ENCODE measurements around the gene TNRC18. TPM values are rescaled to one million over a fixed set of nuclear protein-coding genes. Genes with fewer than 3 reads are reported as not detected.
"Not testable (repeated sequence)": the region's sequence is repeated elsewhere in the genome, so short reads cannot be mapped to it uniquely, and the experiment has no call there.

The TNRC18 gene
- polyA plus RNA-seq, 3 donors: 0.64 to 49.9 (median 0.70) TPM

GRCh38 chr7:5266191-5267028 is 157.2 kb downstream of the TNRC18 start:
- 80% methylated on average over 14 of the region's 20 CpGs for WGBS (ENCODE audit: insufficient coverage)
- H3K27me3 Mint-ChIP-seq (ENCODE audit: low read depth in 3 of 3): peaks cover 2 to 10% (median 10%) of the 10 kb centered on the region in 3 donors
- H3K36me3 Mint-ChIP-seq: no peaks in the 10 kb centered on the region
- H3K79me2 ChIP-seq (ENCODE audit: insufficient read depth, low read length): no peaks in the 10 kb centered on the region
- peaks cover 15% of the 10 kb centered on the region for H3K4me1 Mint-ChIP-seq
- no peak overlapping the region for H3K4me3 ChIP-seq (replicated peaks in 1 of 3; ENCODE audit: low read depth in 2 of 3, low read length in 3 of 3)
- H4K20me1 ChIP-seq (ENCODE audit: insufficient read depth, low read length): no peaks in the 10 kb centered on the region
- no peak overlapping the region for H3K27ac Mint-ChIP-seq
- H3K4me2 ChIP-seq (replicated peaks; ENCODE audit: extremely low read depth, low read length, poor library complexity, severe bottlenecking): no peak overlapping the region
- no peak for TF ChIP-seq CTCF (IDR thresholded peaks at IDR 0.05)
- H3K4me3 Mint-ChIP-seq: no peak overlapping the region
- intact Hi-C loops (cut with micrococcal nuclease): no loop called here
- no peaks in the 10 kb centered on the region for H3K27me3 ChIP-seq (ENCODE audit: control insufficient read depth in 2 of 2, insufficient read depth in 2 of 2, low read length in 2 of 2)
- no peak overlapping the region for H3K27ac ChIP-seq (ENCODE audit: low read depth in 1 of 2, low read length in 2 of 2)
- H2AFZ ChIP-seq (ENCODE audit: insufficient read depth, low read depth, low read length, poor library complexity, severe bottlenecking): no peak overlapping the region
- no peaks in the 10 kb centered on the region for H3K36me3 ChIP-seq (replicated peaks in 1 of 2; ENCODE audit: control insufficient read depth in 1 of 2, insufficient read depth in 2 of 2, low read length in 2 of 2)
- H3K9me3 ChIP-seq (replicated peaks in 1 of 2; ENCODE audit: control insufficient read depth in 1 of 2, insufficient read depth in 1 of 2, low read length in 2 of 2): no peaks in the 10 kb centered on the region
- H3K9me3 Mint-ChIP-seq: peaks cover 0 to 3% (median 0%) of the 10 kb centered on the region in 7 donors
- peaks cover 3 to 9% of the 10 kb centered on the region in 2 donors for H3K4me1 ChIP-seq (ENCODE audit: control insufficient read depth in 1 of 2, insufficient read depth in 2 of 2, low read length in 2 of 2)
- no peak for DNase-seq
- H3K9ac ChIP-seq (ENCODE audit: insufficient read depth, low read length, poor library complexity, severe bottlenecking): no peak overlapping the region

- intact Hi-C loops (cut with micrococcal nuclease): no loop called here
- no peaks in the 10 kb centered on the region for H3K79me2 ChIP-seq (ENCODE audit: insufficient read depth, low read length)
- H3K9me3 ChIP-seq (replicated peaks in 1 of 2; ENCODE audit: control insufficient read depth in 1 of 2, insufficient read depth in 1 of 2, low read length in 2 of 2): no peaks in the 10 kb centered on the region
- Mint-ChIP-seq H3K36me3 (no peaks in the 10 kb centered on the region), H3K4me1 (peaks cover 15% of the 10 kb centered on the region), H3K4me3 (no peak overlapping the region), H3K27ac (no peak overlapping the region), H3K27me3 (ENCODE audit: low read depth in 3 of 3) (peaks cover 2 to 10% (median 8%) of the 10 kb centered on the region in 3 donors), H3K9me3 (peaks cover 0 to 3% (median 0%) of the 10 kb centered on the region in 7 donors)
- no peak for TF ChIP-seq CTCF (IDR thresholded peaks at IDR 0.05)
- no peak overlapping the region for H3K27ac ChIP-seq (ENCODE audit: low read depth in 1 of 2, low read length in 2 of 2)
- no peak overlapping the region for H2AFZ ChIP-seq (ENCODE audit: insufficient read depth, low read depth, low read length, poor library complexity, severe bottlenecking)
- no peak for DNase-seq
- no peaks in the 10 kb centered on the region for H3K36me3 ChIP-seq (replicated peaks in 1 of 2; ENCODE audit: control insufficient read depth in 1 of 2, insufficient read depth in 2 of 2, low read length in 2 of 2)
- no peak overlapping the region for H3K4me3 ChIP-seq (replicated peaks in 1 of 3; ENCODE audit: low read depth in 2 of 3, low read length in 3 of 3)
- H4K20me1 ChIP-seq (ENCODE audit: insufficient read depth, low read length): no peaks in the 10 kb centered on the region
- H3K4me1 ChIP-seq (ENCODE audit: control insufficient read depth in 1 of 2, insufficient read depth in 2 of 2, low read length in 2 of 2): peaks cover 3 to 9% of the 10 kb centered on the region in 2 donors
- H3K27me3 ChIP-seq (ENCODE audit: control insufficient read depth in 2 of 2, insufficient read depth in 2 of 2, low read length in 2 of 2): no peaks in the 10 kb centered on the region
- no peak overlapping the region for H3K9ac ChIP-seq (ENCODE audit: insufficient read depth, low read length, poor library complexity, severe bottlenecking)
- no peak overlapping the region for H3K4me2 ChIP-seq (replicated peaks; ENCODE audit: extremely low read depth, low read length, poor library complexity, severe bottlenecking)
- WGBS (ENCODE audit: insufficient coverage): 85% methylated on average over 17 of the region's 19 CpGs
Observed at GRCh38 chr7:5265320-5266190, 158.1 kb downstream of the TNRC18 start.

GRCh38 chr7:5263066-5263465 is 160.6 kb downstream of the TNRC18 start:
- peaks cover 14% of the 10 kb centered on the region for H3K4me1 Mint-ChIP-seq
- intact Hi-C loops (cut with micrococcal nuclease): not testable (repeated sequence)

More at GRCh38 chr7:5263066-5263465, 160.6 kb downstream of the TNRC18 start:
- H3K27me3 ChIP-seq (ENCODE audit: control insufficient read depth in 2 of 2, insufficient read depth in 2 of 2, low read length in 2 of 2); H4K20me1 ChIP-seq (ENCODE audit: insufficient read depth, low read length); H3K27ac Mint-ChIP-seq; H3K27me3 Mint-ChIP-seq (ENCODE audit: low read depth in 3 of 3); H3K9ac ChIP-seq (ENCODE audit: insufficient read depth, low read length, poor library complexity, severe bottlenecking); H3K4me1 ChIP-seq (ENCODE audit: control insufficient read depth in 1 of 2, insufficient read depth in 2 of 2, low read length in 2 of 2); H3K27ac ChIP-seq (ENCODE audit: low read depth in 1 of 2, low read length in 2 of 2); H3K36me3 ChIP-seq (replicated peaks in 1 of 2; ENCODE audit: control insufficient read depth in 1 of 2, insufficient read depth in 2 of 2, low read length in 2 of 2); H3K4me2 ChIP-seq (replicated peaks; ENCODE audit: extremely low read depth, low read length, poor library complexity, severe bottlenecking); H3K4me3 Mint-ChIP-seq; DNase-seq; H3K9me3 Mint-ChIP-seq; H2AFZ ChIP-seq (ENCODE audit: insufficient read depth, low read depth, low read length, poor library complexity, severe bottlenecking); H3K4me3 ChIP-seq (replicated peaks in 1 of 3; ENCODE audit: low read depth in 2 of 3, low read length in 3 of 3); H3K79me2 ChIP-seq (ENCODE audit: insufficient read depth, low read length); H3K9me3 ChIP-seq (replicated peaks in 1 of 2; ENCODE audit: control insufficient read depth in 1 of 2, insufficient read depth in 1 of 2, low read length in 2 of 2); H3K36me3 Mint-ChIP-seq: not testable (repeated sequence)
- WGBS (ENCODE audit: insufficient coverage): no CpG with 5 or more reads among the region's 10 CpGs

All from CD14-positive monocyte (primary cell).